Measurements from ENCODE around the gene MINDY4B.

GRCh38 chr3:150925751-150926201, 20.5 kb upstream of the MINDY4B start:
- no peak for TF ChIP-seq BHLHE40 (IDR thresholded peaks at IDR 0.05; ENCODE audit: borderline replicate concordance)
- TF ChIP-seq HDGF (IDR thresholded peaks at IDR 0.05; ENCODE audit: borderline replicate concordance) = no peak
- TF ChIP-seq ELF4 (IDR thresholded peaks at IDR 0.05) = no peak
- no peak for TF ChIP-seq FOXK2 (IDR thresholded peaks at IDR 0.05)
- no peak for TF ChIP-seq SUZ12 (IDR thresholded peaks at IDR 0.05)
- TF ChIP-seq FOXA1 (IDR thresholded peaks at IDR 0.05) = no peak
- TF ChIP-seq SP1 (IDR thresholded peaks at IDR 0.05) = no peak
- no peak for TF ChIP-seq ARNT (IDR thresholded peaks at IDR 0.05)

Measured in HEK293T (cell line).